RCC 7860 (cell line): ENCODE results near the gene TMEM235.

Experiments
- DNase-seq: peaks from one replicate; pipeline ENCODE4 v3.0.0-alpha.2; 2015; ENCODE audit warnings: low spot score
- FAIRE-seq: peaks from 2 replicates; lab custom pipeline; 2012; peaks lifted over from hg19 to GRCh38; lab: Jason Lieb, UNC

The TMEM235 gene

DNA sequence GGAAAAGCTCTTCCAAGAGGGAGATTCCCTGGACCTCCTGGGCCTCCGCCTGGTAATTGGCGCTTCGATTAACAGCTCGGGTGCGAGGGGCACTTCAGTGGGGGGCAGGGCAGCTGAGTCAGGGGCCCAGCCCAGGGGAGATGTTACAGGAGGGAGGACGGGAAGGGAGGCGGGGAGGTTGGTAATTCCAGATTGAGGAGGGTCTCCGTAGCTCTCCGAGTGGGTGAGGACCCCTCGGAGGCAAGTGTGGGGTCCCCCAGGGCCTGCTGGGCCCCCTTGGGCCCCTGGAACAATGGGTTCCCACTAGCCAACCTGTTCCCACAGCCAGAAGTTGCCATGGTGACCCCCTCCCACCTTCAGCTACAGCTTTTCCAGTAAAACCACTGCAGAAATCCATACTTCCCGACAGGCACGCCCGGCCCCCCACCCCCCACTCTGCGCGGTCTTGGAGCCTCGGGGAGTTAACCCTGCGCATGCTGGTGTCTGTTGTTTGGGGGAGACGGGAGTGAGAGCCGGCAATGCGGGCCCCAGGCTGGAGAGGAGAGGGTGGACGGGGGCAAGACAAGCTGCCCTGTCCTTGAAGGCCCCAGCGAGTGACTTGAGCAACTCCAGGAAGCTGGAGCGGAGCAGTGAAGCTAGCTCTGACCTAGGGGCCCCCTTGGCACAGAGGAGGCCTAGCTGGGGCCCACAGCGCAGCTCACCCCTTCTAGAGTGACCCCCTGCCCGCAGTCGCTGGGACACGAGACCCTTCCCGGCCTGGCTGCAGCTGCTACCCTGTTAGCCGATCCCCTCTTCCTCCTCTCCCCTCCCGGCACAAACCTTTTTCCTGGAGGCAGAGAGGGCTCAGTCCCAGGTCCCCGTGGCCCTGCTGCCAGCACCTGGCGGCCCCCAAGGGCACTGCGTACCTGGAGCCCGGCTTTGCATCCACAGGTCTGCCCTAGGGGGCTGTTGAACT, 37.8 kb downstream of the TMEM235 start:
- FAIRE-seq, result no peak
- no peak for DNase-seq

DNA sequence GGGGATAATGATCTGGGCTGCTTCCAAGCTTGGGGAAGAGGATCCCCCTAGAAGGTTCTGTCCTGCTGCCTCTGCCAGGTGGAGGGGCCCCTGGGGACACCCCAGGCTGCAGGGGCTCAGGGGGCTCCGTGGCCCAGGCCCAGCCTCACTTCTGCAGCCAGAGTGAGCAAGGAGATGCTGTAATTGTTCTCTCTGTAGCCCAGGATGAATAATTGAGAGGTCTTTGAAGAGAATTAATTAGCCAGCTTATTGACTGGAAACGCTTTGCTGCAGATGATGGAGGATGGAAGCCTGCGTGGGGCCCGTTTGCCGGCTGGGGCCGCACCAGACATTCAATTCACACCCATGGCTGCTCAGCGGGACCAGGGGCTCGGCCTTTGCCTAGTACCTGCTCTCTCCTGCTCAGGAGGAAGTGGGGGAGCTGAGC, 38.5 kb downstream of the TMEM235 start:
- FAIRE-seq, result no peak

DNA sequence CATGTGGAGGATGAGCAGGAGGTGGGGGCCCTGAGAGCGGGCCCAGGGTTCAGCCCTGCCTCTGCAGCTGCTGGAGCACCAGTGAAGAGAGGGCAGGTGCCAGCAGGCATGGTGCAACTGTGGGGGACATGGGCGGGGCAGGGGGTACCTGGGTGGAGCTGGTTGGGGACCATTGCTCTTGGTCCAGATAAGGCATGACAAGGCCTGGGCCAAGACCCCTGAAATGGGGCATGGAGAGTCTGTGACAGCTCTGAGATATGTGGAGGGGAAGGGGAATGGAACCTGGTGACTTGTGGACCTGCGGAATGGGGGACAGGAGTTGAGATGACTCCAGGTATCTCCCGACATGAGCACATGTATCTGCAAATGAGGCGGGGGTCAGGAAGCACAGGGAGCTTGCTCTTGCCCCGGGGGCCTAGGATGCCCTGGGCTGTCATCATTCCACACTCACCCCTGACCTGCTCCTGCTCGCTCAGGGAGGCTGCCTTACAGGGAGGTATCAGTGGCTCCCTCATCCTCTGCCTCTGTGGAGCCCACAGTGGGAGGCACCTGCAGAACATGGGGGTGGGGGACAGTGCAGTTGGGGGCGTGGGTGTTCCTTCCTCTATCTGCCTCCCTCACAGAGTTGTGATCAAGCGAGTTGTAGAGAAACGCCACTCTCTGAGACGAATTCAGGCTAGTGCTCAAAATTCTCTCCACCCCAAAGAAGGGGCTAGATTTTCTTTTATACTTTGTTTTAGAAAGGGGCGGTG, 40.2 kb downstream of the TMEM235 start:
- FAIRE-seq, result no peak
- DNase-seq, result no peak

More for the DNA sequence above, 38.5 kb downstream of the TMEM235 start:
- no peak for DNase-seq

DNA sequence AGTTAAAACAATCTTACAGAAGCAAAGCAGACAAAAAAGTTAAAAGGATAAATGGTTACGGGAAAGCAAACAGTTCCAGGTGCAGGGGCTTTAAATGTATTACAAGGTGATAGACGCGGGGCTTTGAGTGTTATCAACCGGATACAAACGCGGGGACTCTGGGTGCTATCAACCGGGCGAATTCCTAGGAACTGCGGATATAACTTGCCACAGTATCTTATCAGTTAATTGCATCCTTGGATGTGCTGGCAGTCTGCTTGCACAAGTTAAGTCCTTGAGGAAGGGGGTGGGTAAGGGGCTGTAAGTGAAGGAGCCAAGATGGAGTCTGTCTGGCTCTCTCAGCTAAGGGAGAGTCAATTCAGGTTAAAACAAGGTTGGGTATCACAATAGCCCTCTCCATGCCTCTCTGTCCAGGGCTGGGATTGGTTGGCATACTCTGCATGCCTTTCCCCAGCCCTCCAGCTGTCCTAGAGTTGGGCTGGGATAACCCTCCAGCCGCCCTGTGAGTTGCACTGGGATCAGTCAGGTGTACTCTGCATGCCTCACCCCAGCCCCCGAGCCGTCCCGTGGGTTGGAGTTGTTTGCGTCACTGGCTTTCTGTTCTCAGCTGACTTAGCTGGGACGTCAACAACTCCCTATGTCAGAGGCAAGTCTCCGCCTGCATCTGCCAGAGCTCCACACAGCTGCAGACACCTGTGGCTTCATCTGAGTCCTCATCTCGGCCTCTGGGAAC, 40.9 kb downstream of the TMEM235 start:
- FAIRE-seq, result no peak
- no peak for DNase-seq

DNA sequence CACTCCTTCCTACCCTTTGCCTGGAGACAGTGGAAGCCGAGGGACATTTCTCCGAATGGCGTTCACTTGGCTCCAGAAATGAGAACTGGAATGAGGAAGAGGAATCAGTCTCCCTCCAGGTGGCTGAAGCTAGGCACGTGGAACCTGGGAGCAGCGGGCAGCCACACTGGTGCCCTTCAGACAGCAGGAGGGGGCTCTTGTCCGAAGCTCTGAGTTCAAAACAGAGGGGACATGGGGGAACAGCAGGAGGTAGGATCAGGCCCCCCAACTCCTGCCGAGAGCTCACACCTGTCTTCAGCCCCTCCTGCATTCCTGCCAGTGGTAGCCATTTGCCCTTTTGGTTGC, 41.5 kb downstream of the TMEM235 start:
- FAIRE-seq, result no peak
- no peak for DNase-seq

DNA sequence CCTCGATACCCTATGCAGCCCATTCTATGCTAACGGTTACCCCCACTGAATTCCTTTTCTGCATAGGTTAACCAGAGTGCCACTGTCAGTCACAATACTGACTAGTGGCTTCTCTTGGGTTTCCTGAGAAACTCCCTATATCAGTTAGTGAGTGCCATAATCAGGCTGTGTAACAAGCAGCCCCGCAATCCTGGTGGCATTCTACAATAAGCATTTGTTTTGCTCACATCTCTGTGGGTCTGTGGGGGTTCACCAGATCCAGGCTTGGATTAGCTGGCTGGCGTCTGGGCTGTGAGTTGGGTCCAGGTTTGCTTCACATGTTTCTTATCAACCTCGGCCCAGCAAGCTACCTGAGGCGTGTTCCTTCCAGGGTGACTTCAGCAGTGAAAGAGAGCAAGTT, 42.4 kb downstream of the TMEM235 start:
- DNase-seq (no peak), FAIRE-seq (no peak)

DNA sequence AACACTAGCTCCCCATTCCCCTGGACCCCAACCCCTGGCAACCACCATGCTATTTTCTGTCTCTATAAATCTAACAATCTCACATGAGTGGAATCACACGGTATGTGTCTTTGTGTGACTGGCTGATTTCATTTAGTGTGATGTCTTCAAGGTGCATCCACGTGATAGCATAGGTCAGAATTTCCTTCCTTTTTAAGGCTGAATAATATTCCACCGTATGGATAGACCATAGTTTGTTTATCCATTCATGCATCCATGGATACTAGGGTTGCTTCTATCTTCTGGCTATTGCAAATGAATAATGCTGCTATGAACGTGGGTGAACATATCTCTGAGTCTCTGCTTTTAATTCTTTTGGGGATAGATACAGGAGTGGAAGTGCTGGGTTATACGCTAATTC, 43.9 kb downstream of the TMEM235 start:
- FAIRE-seq, result no peak

DNA sequence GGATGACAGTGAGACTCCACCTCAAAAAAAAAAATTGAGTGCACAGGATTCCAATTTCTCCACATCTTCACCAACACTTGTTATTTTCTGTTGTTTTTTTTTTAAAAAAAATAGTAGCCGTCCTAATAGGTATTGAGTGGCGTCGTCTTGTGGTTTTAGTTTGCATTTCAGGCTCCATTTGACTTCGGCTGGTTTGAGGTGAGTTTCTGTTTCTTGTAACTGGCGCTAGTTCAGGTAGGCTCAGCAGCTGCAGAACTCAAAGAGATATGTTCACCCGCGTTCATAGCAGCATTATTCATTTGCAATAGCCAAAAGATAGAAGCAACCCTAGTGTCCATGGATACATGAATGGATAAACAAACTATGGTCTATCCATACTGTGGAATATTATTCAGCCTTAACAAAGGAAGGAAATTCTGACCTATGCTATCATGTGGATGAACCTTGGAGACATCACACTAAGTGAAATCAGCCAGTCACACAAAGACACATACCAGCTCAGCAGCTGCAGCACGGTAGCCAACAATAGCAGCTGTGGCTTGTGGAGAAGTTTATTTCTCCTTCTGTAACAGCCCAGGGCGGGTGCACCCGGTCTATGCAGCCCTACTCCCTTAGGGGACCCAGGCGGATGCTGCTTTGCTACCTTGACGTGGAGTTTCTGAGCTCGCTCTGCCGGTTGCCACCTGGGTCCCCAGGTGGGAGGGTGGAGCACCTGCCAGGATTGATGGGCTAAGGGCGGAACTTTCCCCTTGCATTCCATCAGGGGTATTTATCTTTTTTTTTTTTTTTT, 44.9 kb downstream of the TMEM235 start:
- no peak for DNase-seq
- FAIRE-seq, result no peak

More for the DNA sequence above, 43.9 kb downstream of the TMEM235 start:
- DNase-seq, result no peak

DNA sequence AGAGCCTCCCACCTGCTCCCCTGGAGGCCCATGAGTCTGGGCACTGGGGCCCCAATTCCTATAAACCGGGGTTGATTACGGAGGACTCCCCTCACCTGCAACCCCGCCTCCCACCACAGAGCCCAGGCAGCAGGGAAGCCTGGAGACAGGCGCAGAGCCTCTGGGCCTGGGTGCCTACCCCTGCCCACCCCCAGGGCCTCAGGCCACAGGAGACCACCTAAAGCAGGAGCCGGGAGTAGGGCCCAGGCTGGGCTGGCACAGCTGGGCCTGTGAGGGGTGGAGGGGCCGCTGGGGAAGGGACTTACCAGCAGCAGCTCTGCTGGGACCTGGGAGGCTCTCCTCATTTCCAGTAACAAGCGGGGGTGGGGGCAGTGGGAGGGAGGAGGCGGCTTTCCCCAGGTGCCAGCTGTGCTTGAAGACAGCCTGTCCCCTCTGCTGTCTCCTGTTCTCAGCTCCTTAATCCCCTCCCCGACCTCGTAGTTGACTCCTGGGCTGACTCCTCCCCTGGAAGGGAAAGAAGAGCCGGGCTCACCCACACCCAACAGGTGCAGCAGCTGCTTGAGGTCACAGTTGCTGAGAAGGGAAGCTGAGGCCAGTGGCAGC, 46.8 kb downstream of the TMEM235 start:
- DNase-seq (no peak), FAIRE-seq (no peak)

DNA sequence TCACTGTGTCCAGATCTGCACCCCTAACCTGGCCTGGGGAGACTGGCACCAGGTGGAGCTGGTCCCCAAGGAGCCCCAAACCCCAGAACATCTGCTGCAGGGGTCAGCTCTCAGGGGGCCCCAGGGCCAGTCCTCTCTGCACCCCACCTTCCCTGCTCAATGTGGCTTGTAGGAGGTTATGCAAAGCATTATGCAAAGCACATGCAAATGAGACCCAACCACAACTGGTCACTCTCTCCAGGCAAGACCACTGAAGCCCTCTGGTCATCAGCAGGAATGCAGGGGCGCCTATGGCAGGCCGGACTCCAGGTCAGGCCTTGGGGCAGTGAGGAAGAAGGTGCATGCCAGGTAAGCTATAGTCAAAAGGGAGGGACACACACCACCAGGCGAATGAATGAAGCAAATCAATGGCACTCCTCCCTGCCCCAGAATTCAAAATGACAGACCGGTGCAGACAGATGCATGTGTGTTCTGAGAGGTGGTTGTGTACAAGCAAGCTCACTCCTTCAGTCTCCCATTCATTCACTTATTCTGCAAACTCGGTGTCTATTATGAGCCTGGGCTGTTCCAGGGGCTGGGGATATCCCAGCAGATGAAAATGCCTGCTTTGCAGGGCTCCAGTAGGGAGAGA, 48.0 kb downstream of the TMEM235 start:
- FAIRE-seq (no peak), DNase-seq (no peak)

DNA sequence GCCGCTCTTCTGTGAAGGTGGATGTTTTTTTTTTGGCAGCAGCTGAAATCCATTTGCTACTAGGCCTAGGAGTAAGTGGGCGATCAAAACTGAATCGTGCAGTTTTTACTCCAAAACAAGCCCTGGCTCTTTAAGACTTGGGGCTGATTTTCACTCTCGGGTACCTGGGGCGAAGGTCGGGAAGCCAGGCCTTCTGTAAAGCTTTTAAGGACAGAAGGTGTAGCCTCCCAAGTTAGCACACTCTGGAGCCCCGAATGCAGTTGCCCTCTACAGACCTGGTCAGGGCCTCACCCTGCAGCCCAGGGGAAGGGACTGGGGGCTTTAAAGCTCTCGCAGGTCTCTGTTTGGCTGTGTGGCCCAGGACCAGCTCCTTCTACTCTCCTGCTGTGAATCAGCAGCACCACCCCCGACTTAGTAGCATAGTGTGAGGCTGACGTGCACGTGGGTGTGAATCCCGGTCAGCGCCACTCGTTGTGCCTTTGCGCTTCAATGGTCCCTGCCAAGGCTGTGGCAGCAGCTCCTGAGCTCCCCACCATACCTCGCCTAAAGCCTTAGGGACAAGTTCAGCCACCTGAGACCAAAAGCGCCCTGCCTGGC, 49.9 kb downstream of the TMEM235 start:
- FAIRE-seq (no peak), DNase-seq (no peak)

DNA sequence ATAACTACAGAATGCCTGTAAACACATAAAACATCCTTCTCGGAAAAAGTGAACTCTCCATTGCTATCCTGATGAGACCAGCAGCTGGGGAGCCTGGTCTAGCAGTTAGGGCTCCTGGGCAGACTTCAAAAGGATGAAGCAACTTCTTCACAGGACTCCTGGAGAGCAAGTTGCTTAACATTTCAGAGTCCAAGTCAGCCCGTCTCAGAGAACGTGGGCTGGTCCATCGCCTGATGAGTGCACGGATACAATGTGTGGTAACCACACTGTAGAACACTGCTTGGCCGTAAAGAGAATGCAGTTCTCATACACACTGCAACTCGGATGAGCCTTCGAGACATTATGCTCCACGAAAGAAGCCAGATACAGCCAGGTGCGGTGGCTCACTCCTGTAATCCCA, 52.7 kb downstream of the TMEM235 start:
- FAIRE-seq (no peak), DNase-seq (no peak)

DNA sequence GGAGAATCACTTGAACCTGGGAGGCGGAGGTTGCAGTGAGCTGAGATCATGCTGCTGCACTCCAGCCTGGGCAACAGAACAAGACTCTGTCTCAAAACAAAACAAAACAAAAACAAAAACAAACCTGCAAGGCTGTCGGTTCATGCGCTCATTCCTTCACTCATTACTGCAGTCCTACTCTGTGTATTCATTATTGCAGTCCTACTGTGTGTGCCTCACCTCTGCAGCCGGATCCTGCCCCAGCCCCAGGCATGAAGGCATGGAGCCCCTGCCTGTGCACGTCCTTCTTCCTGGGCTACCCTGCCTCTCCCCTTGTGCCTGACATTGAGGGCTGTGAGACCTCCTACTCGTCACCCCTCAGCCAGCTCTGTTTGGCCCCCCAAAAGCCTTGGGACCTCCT, 57.6 kb downstream of the TMEM235 start:
- no peak for DNase-seq
- no peak for FAIRE-seq

DNA sequence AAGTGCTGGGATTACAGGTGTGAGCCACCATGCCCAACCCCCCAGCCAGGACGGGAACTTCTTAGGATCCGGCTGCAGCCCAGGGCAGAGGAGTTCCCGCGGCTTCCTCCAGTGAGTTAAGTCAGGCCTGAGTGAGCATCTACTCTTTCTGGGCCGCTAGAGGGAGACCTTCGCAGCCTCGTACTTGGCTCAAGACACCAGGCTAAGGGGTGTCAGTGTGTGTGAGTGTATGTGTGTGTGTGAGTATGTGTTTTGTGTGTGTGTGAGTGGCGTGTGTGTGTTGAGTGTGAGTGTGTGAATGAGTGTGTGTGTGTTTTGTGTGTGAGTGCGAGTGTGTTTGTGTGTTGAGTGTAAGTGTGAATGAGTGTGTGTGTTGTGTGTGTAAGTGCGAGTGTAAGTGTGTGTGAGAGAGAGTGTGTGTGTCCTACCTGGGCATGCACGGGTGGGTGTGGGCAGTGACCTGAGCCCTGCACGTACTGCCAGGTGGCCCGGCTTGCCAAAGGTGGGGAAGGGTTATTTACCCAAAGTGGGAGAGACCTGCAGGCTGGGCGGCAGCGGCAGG, 58.5 kb downstream of the TMEM235 start:
- FAIRE-seq (peak; percentile 42), DNase-seq (peak; percentile 78)
